Fibroblast of villous mesenchyme (primary cell): Measurements from ENCODE around the gene GRIK4. TPM values are rescaled to one million over a fixed set of nuclear protein-coding genes. Genes with fewer than 3 reads are reported as not detected.

ENCODE experiments used
- DNase-seq: peaks from one replicate; pipeline ENCODE4 v3.0.0-alpha.2; 2010; ENCODE audit warnings: low read depth
- H3K4me3 ChIP-seq: 2 replicates; pipeline ENCODE4 v1.5.1; 2011; ENCODE audit warnings: low read depth, mild to moderate bottlenecking, low read length
- total RNA-seq: library from RNA; depleted of rRNA; stranded (reverse); fragments of >200 nt; gene quantifications from 2 replicates; pipeline ENCODE4 v1.2.3, GENCODE V29; 2012
- TF ChIP-seq, protein P1 (sequence below): IDR thresholded peaks from 2 replicates; pipeline ENCODE4 v1.5.1; 2012; ENCODE audit warnings: low read depth, mild to moderate bottlenecking, low read length; ENCODE audit not compliant: insufficient read depth

Gene GRIK4
- total RNA-seq, 1 donor, result under 0.01 TPM

DNA sequence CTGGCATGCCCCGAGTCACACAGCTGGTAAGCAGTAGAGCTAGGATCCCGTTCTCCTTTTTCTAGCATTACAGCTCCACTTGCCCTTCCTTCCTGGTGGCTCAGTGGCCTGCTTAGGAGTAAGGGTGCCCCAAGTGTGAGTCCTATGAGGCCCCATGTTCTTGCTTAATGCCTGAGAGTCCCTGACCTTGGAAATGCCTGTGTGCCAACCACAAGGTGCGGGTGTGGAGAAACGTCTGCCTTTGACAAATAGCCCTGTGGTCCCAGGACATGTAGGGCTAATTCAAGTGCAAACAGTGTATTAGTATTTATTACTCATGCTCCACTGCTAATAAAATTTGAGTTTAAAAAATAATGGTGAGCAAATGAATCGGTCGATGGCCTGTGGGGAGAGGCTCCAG is 18.4 kb downstream of the GRIK4 start:
- TF ChIP-seq, protein P1, sequence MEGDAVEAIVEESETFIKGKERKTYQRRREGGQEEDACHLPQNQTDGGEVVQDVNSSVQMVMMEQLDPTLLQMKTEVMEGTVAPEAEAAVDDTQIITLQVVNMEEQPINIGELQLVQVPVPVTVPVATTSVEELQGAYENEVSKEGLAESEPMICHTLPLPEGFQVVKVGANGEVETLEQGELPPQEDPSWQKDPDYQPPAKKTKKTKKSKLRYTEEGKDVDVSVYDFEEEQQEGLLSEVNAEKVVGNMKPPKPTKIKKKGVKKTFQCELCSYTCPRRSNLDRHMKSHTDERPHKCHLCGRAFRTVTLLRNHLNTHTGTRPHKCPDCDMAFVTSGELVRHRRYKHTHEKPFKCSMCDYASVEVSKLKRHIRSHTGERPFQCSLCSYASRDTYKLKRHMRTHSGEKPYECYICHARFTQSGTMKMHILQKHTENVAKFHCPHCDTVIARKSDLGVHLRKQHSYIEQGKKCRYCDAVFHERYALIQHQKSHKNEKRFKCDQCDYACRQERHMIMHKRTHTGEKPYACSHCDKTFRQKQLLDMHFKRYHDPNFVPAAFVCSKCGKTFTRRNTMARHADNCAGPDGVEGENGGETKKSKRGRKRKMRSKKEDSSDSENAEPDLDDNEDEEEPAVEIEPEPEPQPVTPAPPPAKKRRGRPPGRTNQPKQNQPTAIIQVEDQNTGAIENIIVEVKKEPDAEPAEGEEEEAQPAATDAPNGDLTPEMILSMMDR, result no peak
- no peak overlapping the region for H3K4me3 ChIP-seq
- no peak for DNase-seq

DNA sequence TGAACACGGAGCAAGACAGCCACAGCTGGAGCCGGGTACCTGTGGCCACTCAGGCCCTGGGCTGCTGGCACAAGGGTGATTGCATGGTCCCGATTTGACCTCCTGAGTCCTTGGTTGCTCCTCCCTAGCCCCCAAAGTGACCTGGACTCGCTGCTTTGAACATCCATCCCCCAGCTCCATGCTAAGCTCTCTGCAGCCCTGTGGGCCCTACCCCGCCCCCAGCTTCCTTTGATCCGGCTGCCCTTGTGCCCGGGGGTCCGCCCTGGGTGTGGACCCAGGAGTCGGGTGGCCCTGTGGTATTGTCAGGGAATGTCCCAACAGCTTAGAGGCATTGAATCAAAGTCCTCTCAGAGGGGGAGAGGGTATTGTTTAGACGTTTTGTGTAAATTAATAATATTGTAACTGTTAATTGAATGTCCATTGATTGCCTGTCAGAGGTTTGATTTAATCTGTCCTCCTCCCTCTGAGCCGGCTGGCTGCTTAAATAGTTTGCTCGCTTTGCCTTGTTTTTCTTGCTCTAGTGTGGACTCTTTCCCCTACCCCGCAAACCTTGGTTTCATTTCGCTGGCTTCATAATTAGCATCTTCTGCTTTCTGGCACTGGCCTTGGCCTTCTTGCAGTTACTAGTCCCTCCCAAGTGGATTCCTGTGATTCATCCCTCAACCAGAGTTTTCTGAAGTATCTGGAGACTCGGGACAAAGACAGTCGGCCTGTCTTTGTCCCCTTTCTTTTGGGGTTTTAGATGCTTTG is 20.7 kb downstream of the GRIK4 start:
- no peak overlapping the region for H3K4me3 ChIP-seq
- DNase-seq, result peak; percentile 48
- TF ChIP-seq, protein P1, result no peak

DNA sequence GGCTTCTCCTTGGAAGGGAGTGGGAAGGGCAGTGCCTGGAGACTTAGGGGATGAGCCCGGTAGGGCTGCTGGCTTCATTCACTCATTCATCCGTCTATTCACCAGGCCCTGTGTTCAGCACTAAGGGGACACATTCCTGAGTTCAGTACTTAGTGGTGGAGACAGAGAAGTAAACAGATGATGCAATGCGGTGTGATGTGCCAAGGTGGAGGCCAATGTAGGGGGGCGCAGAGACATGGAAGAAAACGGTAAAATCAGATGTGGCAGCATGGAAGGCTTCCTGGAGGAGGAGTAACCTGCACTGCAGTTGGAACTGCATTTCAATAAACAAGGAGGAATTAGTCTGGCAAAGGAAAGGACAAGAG is 21.3 kb downstream of the GRIK4 start:
- DNase-seq, result peak; percentile 40
- TF ChIP-seq, protein P1, result no peak
- no peak overlapping the region for H3K4me3 ChIP-seq

DNA sequence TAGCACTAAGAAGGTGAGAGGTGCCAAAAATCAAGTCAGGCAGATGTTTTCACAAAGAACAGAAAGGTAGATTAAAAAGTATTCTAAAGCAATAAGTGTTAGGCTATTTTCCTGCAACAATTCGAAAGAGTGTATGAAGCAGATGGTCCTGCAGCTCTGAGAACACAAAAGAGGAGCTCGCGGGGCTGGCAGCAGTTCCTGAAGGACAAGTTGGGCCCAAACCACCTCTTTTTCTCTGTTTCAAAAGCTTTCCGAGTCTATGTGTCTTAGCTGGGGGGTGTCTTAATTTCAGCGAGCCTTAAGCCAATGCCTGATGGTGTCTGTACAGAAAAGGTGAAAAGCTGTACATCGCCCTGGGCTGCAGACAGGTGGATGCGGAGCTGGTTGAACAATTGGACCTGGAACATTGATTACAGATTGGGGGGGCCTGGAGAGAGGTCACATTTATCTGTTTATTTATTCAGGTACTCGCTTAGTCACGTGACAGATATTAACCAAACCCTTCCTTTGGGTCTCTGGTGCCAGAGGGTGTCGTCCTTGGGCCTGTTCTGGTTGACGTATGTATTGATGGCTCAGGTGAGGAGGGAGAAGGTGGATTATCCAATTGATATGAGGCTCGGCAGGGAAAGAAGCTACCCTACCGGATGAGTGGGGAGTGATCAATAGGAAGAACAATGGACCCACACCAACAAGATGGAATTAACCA is 24.7 kb downstream of the GRIK4 start:
- H3K4me3 ChIP-seq, result no peak overlapping the region
- TF ChIP-seq, protein P1, result no peak
- DNase-seq, result no peak

DNA sequence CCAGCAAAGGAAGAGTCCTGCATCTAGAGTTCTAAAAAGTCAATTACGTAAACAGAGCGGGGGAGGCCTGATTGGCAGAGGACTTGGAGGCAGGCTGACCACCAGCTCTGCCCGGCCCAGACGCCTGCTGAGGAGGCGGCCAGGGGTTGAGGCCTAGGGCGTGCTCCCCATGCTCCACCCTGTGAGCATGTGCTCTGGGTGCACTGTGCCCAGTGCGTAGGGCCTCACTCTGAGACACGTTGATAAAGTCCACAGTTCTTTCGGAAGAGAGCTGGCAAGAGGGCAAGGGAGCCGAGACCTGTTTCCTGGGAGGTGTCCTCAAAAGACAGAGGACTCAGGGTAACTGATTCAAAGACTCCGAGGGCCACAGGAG is 25.2 kb downstream of the GRIK4 start:
- DNase-seq, result no peak
- no peak overlapping the region for H3K4me3 ChIP-seq
- TF ChIP-seq, protein P1, result no peak

DNA sequence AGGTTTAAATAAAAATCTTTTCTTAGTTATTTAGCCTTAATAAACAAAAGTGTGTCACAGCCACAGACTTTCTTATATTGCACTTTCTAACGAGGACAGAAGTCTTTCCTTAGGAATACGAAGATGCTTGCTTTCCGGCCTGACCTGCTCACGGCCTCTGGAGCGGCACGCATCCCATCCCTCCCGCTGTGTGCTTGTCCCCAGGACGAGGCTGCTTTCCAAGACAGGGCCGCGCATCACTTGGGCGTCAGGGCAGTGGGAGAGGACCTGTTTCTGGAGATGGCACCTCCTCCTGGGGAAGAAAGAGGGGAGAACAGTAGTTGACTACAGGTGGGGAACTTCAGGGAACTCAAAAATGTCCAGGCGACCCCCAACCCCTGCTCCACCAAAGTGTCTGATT is 26.4 kb downstream of the GRIK4 start:
- no peak for DNase-seq
- no peak overlapping the region for H3K4me3 ChIP-seq
- TF ChIP-seq, protein P1, result no peak
